ENCODE data around the gene LRRC8A. TPM values are rescaled to one million over a fixed set of nuclear protein-coding genes. Genes with fewer than 3 reads are reported as not detected.
"Not testable (repeated sequence)": the region's sequence is repeated elsewhere in the genome, so short reads cannot be mapped to it uniquely, and the experiment has no call there.

The LRRC8A gene
- total RNA-seq (2014; rRNA removed): 42.3 and 46.8 TPM in 2 replicates
- polyA plus RNA-seq (2012): 32.4 TPM

- DNase-seq (ENCODE audit: low read depth): peak; percentile 96
Measured at GRCh38 chr9:128881884-128882676, at the start of gene LRRC8A, which contains the start of gene KYAT1. Gene LRRC8A, plus strand, starts transcription at chr9:128882133. Its CDS starts 25,032 bp downstream, at chr9:128907165. Gene KYAT1, minus strand, starts transcription at chr9:128881950. Its CDS starts 36,545 bp downstream, at chr9:128845405.

- DNase-seq (ENCODE audit: low read depth): no peak
Measured at GRCh38 chr9:128833696-128834095, 48.2 kb upstream of the LRRC8A start.

DNA sequence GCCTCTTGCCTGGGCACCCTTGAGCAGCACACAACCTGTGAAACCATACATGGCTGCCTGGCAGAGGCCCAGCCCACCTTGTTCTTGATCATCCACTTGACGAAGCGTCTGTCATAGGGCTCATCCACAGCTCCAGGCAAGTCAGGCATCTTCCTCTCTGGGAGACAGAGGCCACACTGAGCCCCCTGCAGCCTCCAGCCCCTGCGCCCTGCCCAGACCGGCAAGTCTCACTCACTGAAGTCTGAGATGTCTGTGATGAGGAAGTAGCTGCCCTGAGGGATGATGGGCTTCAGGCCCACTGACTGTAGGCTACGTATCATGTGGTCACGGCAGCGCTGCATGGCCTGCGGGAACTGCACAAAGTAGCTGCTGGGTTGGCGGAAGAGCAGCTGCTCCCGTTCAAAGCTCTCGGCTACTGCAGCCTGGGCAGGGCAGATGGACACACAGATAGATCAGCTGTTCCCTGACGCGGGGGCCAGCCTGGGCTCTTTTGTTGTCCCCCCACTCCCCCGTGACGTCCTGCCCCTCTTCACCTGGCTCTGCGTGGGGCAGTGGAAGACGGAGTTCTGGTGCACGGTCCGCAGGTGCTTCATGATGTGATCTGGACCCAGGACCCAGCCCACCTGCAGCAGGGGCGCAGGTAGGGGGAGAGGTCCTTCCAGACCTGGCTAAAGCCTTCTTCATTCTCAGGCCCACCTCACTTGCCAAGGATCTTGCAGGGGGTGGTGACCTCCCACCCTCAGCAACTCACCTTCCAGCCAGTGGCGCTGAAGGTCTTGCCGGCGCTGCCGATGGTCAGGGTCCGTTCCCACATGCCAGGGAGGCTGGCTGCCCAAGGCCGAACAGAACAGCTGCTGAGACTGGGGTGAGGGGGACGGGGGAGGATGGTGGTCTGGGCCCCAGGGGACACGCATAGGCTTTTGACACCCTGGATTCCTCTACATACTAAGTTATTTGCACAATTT, 46.4 kb upstream of the LRRC8A start:
- DNase-seq (ENCODE audit: low read depth): no peak

- no peak for DNase-seq (ENCODE audit: low read depth)
Measured at GRCh38 chr9:128836509-128837145, 45.3 kb upstream of the LRRC8A start.

GRCh38 chr9:128838338-128838737, 43.6 kb upstream of the LRRC8A start:
- no peak for DNase-seq (ENCODE audit: low read depth)

- no peak for DNase-seq (ENCODE audit: low read depth)
Measured at GRCh38 chr9:128840524-128840923, 41.4 kb upstream of the LRRC8A start.

DNA sequence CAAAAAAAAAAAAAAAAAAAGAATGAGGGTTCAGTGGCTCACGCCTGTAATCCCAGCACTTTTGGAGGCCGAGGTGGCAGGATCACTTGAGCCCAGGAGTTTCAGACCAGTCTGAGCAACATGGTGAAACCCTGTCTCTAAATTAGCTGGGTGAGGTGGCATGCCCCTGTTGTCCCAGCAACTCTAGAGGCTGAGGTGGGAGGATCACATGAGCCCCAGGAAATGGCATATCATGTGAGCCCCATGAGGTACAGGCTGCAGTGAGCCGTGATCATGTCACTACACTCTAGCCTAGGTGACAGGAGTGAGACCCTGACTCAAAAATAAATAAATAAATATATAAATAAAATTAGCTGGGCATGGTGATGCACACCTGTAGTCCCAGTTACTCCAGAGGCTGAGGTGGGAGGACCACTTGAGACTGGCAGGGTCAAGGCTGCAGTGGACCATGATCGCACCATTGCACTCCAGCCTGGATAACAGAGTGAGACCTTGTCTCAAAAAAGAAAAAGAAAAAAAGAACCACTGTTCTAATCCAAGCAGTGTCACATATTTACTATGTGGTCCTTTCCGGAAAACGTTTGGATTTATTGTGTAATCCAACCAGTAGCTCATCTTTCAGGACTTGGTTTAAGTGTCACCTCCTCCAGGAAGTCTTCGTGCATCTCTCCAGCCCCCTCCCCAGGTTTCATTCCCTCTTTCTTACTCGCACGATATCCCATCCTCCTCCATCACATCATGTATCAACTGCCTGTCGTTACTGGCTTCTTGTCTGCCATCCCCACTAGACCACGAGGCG, 40.0 kb upstream of the LRRC8A start:
- no peak for DNase-seq (ENCODE audit: low read depth)

- DNase-seq (ENCODE audit: low read depth): not testable (repeated sequence)
Measured at GRCh38 chr9:128843171-128843570, 38.8 kb upstream of the LRRC8A start.

DNA sequence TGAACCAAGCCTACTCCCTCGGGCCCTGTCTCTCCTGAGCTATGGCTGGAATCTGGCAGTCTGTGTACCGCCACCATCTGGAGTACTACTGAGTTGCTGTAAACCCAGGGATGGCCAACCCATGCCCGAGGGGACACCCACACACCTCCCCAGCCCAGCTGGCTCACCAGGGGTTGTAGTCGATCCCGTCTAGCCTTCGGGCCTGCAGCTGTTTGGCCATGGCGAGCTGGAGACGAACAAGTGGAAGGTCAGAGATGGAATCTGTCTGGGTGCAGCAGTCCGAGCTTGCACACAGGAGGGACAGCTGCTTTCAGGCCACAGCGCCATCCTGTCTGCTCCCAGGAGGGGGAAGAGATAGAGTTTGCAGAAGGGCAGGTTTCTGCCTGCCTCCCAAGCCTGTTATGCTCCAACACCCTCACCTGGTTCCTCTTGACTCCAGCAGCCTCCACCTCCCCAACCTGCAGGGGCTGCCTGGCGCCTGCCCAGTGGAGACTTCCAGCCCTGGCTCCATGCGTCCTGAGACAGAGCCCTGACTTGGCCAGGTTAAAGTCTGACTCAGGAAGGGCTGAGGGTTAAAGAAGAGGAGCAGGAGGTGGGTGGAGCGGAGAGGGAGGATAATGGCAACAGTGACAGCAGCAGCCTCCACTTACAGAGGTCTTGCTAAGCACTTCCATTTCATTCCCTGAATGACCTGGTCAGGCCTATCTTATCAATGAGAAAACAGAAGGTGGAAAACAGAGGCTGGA, 36.6 kb upstream of the LRRC8A start:
- DNase-seq (ENCODE audit: low read depth): peak; percentile 85

DNA sequence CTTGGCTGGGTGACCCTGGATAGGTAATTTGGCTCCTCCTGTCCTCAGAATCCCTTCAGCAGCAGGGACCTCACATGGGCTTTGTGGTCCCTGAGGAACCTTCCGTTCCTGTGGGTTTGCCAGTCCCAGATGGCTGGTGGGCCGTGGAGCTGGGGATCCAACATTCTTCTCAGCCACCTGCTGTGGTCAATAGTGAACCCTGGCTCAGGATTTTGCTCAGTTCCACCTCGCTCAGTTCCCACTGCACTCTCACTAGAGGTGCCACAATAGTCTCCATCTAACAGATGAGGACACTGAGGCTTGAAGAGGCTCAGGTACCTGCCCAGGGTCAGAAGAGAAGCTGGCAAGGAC, 35.3 kb upstream of the LRRC8A start:
- DNase-seq (ENCODE audit: low read depth): no peak

DNA sequence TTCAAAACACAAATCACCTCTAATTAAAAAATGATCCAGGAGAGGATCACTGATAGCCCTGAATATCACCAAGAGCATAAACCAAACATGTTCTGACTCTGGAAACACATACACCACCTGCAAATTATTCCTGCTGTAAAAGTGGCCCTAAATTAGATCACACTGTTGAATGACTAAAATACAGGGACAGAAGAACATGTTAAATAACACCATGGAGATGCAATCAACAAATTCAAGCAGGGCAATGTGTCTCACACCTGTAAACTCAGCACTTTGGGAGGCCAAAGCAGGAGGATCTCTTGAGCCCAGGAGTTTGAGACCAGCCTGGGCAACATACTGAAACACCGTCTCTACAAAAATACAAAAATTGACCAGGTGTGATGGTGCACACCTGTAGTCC, 34.1 kb upstream of the LRRC8A start:
- no peak for DNase-seq (ENCODE audit: low read depth)

- DNase-seq (ENCODE audit: low read depth): not testable (repeated sequence)
Measured at GRCh38 chr9:128851024-128851423, 30.9 kb upstream of the LRRC8A start.

GRCh38 chr9:128851779-128852600, 29.9 kb upstream of the LRRC8A start:
- DNase-seq (ENCODE audit: low read depth): peak; percentile 58

DNA sequence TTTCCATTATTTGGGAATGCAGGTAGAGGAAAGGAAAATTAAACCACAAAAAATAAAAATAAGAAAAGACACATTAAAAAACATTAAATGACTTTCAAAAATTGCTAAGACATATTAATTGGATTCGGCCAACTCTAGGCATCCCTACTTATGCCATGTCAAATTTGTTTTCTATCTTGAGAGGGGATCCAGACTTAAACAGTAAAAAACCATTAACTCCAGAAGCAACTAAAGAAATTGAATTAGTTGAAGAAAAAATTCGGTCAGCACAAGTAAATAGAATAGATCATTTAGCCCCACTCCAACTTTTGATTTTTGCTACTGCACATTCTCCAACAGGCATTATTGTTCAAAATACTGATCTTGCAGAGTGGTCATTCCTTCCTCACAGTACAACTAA, 29.3 kb upstream of the LRRC8A start:
- DNase-seq (ENCODE audit: low read depth): not testable (repeated sequence)

GRCh38 chr9:128854454-128854853, 27.5 kb upstream of the LRRC8A start:
- not testable (repeated sequence) for DNase-seq (ENCODE audit: low read depth)

DNA sequence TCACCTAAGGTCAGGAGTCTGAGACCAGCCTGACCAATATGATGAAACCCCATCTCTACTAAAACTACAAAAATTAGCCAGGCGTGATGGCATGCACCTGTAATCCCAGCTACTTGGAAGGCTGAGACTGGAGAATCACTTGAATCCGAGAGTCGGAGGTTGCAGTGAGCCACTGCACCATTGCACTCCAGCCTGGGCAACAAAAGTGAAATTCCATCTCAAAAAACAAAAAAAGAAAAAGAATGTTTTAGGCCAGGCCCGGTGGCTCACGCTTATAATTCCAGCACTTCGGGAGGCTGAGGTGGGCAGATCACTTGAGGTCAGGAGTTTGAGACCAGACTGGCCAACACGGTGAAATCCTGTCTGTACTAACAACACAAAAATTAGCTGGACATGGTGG, 23.5 kb upstream of the LRRC8A start:
- DNase-seq (ENCODE audit: low read depth): not testable (repeated sequence)

DNA sequence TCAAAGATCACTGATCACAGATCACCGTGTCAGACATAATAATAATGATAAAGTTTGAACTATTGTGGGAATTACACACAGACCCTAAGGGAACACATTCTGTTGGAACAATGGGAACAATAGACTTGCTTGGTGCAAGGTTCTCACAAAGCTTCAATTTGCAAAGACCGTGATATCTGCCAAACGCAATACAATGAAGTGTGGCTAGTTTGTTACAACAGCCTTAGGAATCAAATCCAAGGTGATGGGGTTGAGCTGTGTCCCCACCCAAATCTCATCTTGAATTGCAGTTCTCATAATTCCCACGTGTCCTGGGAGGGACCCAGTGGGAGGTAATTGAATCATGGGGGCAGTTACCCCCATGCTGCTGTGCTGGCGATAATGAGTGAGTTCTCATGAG, 21.0 kb upstream of the LRRC8A start:
- no peak for DNase-seq (ENCODE audit: low read depth)

GRCh38 chr9:128861501-128861900, 20.4 kb upstream of the LRRC8A start:
- no peak for DNase-seq (ENCODE audit: low read depth)

DNA sequence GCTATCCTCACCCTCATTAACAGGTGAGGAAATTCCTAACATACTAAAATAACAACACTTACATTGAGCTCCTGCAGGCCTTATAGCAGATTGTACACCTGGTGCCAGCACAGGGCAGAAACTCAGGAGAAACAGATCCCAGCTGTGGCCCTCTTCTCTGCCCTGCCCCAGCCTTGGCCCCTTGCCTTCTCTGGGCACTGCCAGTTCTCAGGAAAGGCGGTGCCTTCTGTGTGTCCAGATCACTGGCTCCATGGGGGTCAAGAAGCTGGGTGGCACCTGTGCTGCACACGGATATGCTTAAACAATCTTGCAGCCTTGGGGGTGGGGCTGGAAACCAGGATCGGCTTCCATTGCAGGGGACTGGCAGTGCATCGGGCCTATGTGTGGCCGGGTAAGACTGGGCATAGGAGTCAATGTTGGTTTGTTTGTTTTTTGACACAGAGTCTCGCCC, 19.5 kb upstream of the LRRC8A start:
- no peak for DNase-seq (ENCODE audit: low read depth)
